DLD1 (cell line): ENCODE measurements around the gene SPCS2.

Source experiments
- in situ Hi-C: cut with HindIII; loops from 2 replicates; pipeline ENCODE4 v1.10.0; 2017; ENCODE audit warnings: low sequenced_read_pairs

SPCS2 gene

GRCh38 chr11:74948898-74949752 is at the start of gene SPCS2, which contains the start of gene XRRA1:
Gene SPCS2 (plus strand): TSS chr11:74949266. CDS start chr11:74949286, 20 bp downstream.
Gene XRRA1 (minus strand): TSS chr11:74949091. CDS start chr11:74940878, 8,213 bp downstream.
- in situ Hi-C loops = no loop called here

GRCh38 chr11:74902342-74902741 is 46.7 kb upstream of the SPCS2 start:
- in situ Hi-C loops = no loop called here

GRCh38 chr11:74905326-74905725 is 43.7 kb upstream of the SPCS2 start:
- in situ Hi-C loops = loop anchor here (5.0 kb wide), 1 partner anchor 33 kb away; no protein-coding TSS in a partner anchor

- in situ Hi-C loops = loop anchor here (5.0 kb wide), 1 partner anchor 37 kb away; no protein-coding TSS in a partner anchor
Measured at GRCh38 chr11:74909385-74909784, 39.7 kb upstream of the SPCS2 start.

- in situ Hi-C loops = loop anchor here (5.0 kb wide), 1 partner anchor 38 kb away; no protein-coding TSS in a partner anchor
Measured at GRCh38 chr11:74909812-74910211, 39.3 kb upstream of the SPCS2 start.

- in situ Hi-C loops = no loop called here
Measured at GRCh38 chr11:74923125-74923524, 25.9 kb upstream of the SPCS2 start.

- in situ Hi-C loops = no loop called here
Measured at GRCh38 chr11:74925281-74925680, 23.8 kb upstream of the SPCS2 start.

DNA sequence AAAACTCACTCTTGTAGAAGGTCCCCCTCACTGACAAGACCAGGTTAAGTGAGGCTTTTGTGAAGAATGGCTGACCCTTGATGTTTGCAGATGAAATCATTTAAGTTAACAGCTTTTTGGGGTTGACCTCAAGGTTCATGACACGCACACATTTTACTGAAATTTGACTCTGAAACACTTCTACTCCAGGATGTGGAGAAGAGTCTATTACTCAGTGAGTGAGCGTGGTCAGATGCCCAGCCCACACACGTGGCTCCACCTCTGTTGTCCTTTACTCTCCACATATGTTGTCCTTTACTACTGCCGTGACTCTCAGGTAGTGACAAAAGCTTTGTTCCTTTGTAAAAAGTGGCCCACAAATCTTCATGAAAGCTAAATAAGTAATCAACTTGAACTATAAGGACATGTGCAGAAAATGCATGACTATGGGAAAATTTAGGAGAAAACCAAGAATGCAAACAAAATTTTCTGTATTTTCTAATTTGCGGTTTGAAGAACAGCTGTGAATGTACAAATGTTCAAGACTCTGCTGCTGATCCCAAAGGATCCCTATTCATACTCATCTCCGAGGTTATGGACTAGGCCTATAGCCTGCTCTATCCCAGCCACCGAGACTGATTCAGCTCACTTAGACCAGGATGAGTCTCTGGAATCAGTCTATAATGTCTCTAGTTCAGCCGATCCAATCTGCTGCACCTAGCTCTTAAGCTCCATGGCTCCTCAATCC is 22.6 kb upstream of the SPCS2 start:
- in situ Hi-C loops = no loop called here

GRCh38 chr11:74927496-74927895 is 21.6 kb upstream of the SPCS2 start:
- in situ Hi-C loops = no loop called here

DNA sequence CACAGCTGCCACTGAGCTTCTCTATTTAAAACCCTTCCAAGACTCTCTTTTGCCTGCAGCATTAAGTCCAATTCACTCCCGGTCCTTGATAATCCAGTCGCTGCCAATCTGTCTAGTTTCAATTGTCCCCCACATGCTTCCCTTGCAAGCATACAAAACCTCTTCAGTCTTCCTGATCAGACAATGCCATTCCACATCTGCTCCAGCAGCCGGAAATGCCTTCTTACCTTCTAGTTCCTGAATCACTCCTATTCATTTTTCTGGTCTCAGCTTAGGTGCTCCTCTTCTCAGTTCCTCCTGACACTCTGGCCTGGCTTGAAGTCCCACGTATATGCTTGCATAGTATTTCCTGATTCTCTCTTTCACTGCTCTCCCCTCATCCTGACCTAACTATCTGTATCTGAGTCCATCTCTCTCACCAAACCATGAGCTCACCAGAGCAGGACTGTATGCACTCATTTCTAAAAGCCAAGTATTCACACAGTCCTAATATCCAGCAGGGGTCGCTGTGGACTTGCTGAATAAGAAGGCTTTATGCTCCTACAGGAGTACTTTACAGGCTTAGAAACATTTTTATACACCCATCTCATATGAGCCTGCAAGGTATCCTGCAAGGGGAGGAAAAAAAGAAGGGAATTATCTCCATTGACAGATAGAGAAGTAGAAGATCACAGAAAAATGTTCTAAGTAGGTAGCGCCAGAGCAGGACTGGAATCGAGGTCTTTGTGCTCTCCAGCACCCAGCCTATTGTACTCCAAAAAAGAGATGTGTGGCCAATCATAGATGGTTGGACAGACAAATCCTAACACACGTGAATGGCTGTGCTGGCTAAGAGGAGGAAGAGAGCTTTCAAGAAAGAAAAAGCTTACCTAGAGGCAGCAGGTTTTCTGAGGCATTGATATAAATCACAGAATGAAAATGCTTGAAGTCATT is 19.4 kb upstream of the SPCS2 start:
- in situ Hi-C loops = no loop called here

DNA sequence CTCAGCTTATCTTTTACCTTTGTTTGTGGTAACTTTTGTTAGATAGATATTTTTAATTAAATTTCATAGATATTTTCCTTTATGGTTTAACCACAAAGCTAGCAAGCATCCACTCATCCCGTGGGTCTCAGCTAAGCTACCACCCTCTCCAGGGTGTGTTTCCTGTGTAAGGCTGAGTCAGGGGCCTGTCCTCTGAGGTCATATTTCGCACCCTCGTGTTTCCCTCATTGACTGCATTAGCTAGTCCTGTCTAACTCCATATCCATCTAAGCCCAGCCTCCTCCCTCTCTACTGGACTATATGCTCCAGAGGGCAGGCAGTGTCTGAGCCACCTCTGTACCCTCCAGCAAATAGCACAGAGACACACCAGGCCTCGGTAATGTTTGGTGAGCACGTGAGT is 16.9 kb upstream of the SPCS2 start:
- in situ Hi-C loops = no loop called here

- in situ Hi-C loops = no loop called here
Measured at GRCh38 chr11:74932797-74933196, 16.3 kb upstream of the SPCS2 start.

DNA sequence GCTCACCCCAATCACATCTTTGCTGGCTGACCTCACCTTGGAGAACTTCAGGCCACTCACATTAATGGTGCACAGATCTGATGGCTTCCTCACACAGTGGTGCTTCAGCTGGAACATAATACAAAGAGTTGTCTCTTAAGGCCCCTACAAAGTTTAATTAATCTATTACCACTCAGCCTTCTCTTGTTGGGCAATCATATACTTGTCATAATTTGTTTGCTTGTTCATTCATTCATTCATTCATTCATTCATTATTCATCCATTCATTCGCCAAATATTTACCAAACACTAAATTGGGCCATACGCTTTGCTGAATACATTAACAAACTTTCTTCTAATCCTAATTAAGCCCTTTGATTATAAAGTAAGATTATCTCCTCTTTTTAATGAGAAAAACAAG is 15.3 kb upstream of the SPCS2 start:
- in situ Hi-C loops = no loop called here

- in situ Hi-C loops = no loop called here
Measured at GRCh38 chr11:74935285-74935684, 13.8 kb upstream of the SPCS2 start.

DNA sequence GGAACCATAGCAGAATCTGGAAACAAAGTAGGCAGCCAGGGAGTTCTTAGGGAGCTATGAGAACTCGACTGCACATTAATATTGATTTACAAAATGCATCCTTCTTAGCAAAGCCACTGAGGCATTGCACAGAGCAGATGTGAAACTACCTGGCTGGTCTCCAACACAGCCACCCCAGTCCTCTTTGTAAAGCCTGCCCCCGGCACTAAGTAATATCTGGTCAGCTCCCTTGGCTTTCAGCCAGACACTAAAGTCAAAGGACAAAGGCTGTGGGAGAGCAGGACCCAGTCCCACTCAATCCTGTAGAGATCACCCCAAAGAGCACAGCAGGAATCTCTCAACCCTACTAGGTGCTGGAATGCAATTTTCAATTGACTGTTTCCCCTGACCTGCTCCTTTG is 13.0 kb upstream of the SPCS2 start:
- in situ Hi-C loops = no loop called here

DNA sequence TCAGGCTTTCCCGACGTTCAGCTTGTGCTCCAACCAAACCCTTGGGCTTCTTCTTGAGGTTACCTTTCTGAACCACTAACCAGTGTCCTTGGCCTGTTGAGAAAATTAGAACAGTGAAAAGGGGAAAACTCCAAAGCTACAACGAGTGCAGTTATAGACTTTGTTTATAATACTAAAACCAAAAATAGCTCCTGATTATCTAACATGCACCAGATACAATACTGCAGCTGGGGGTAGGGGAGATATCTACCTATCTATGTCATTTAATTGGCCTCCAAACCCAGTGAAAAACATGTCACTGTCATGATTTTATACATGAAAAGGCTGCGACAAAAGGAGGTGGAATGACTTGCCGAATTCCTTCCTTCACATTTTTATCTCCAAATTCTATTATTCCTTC is 12.1 kb upstream of the SPCS2 start:
- in situ Hi-C loops = no loop called here

DNA sequence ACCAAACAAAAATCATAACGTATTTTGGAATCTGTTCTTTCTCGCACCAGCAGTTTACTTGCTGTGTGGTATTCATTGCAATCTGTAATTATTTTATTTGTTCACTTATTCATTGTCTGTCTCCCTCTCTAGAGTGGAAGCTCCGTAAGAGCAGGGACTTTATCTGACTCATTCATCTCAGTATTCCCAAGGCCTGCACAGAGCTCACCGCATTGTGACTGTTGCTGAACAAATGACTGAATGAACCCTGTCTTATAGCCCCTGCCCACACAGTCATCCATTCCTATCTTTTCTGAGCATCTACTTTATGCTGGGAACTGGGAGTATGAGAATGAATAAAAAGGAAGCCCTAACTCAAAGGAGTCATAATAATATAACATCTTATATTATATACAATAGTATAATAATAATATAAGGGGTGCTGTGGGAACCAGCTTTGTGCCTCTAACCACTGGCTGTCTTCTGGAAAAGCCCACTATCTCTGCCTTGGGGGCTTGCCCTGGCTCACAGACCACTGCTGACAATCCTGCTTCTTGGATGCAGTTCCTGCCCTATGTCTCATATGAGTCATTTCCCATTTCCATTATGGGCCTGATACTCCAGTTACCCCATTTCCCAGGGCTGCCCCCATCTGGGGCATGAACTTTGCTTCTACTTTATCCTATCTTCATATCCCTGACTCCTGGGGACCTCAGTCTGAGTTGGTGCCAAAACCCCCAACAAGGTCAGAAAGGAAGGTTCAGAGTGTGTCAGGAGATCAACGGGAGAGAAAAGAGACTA is 11.2 kb upstream of the SPCS2 start:
- in situ Hi-C loops = no loop called here

GRCh38 chr11:74941492-74941891 is 7.6 kb upstream of the SPCS2 start:
- in situ Hi-C loops = no loop called here

- in situ Hi-C loops = no loop called here
Measured at GRCh38 chr11:74942073-74942759, 6.8 kb upstream of the SPCS2 start.

GRCh38 chr11:74948546-74948897 is 544 bp upstream of the SPCS2 start:
- in situ Hi-C loops = no loop called here
